RPMI7951 (cell line): ENCODE data around the gene TMTC3. TPM values are rescaled to one million over a fixed set of nuclear protein-coding genes. Genes with fewer than 3 reads are reported as not detected.
"Not testable (repeated sequence)": the region's sequence is repeated elsewhere in the genome, so short reads cannot be mapped to it uniquely, and the experiment has no call there.

Experiments used
- DNase-seq: peaks from one replicate; pipeline ENCODE4 v3.0.0-alpha.2; 2012; ENCODE audit warnings: low read depth
- total RNA-seq: library from RNA; depleted of rRNA; stranded (reverse); fragments of >200 nt; shearing (Covaris generic); gene quantifications from 2 replicates; pipeline ENCODE4 v1.2.3, GENCODE V29; 2014

The TMTC3 gene
- total RNA-seq, 1 experiment from 2014 or later = 40.6 TPM

- no peak for DNase-seq
Measured at GRCh38 chr12:88166179-88166578, 24.1 kb downstream of the TMTC3 start.

GRCh38 chr12:88167384-88167783 is 25.3 kb downstream of the TMTC3 start:
- DNase-seq = no peak

GRCh38 chr12:88172844-88173407 is 30.8 kb downstream of the TMTC3 start:
- no peak for DNase-seq

GRCh38 chr12:88175544-88175943 is 33.4 kb downstream of the TMTC3 start:
- DNase-seq = no peak

- no peak for DNase-seq
Measured at GRCh38 chr12:88179436-88180014, 37.4 kb downstream of the TMTC3 start.

GRCh38 chr12:88181881-88182280 is 39.8 kb downstream of the TMTC3 start:
- no peak for DNase-seq

- DNase-seq = no peak
Measured at GRCh38 chr12:88182416-88182815, 40.3 kb downstream of the TMTC3 start.

- DNase-seq = no peak
Measured at GRCh38 chr12:88184196-88184595, 42.1 kb downstream of the TMTC3 start.

GRCh38 chr12:88185279-88185678 is 43.2 kb downstream of the TMTC3 start:
- no peak for DNase-seq

GRCh38 chr12:88185988-88186387 is 43.9 kb downstream of the TMTC3 start:
- peak; percentile 66 for DNase-seq

- DNase-seq = no peak
Measured at GRCh38 chr12:88187571-88187970, 45.5 kb downstream of the TMTC3 start.

GRCh38 chr12:88188180-88188579 is 46.1 kb downstream of the TMTC3 start:
- no peak for DNase-seq

GRCh38 chr12:88192426-88192825 is 50.3 kb downstream of the TMTC3 start:
- no peak for DNase-seq

GRCh38 chr12:88194868-88195267 is 52.8 kb downstream of the TMTC3 start:
- DNase-seq = no peak

GRCh38 chr12:88200029-88200428 is 57.9 kb downstream of the TMTC3 start:
- DNase-seq = no peak

GRCh38 chr12:88202500-88202899 is 60.4 kb downstream of the TMTC3 start:
- no peak for DNase-seq

- DNase-seq = peak; percentile 20
Measured at GRCh38 chr12:88206601-88207000, 64.5 kb downstream of the TMTC3 start.

- peak; percentile 90 for DNase-seq
Measured at GRCh38 chr12:88207921-88208620, 66.0 kb downstream of the TMTC3 start.

GRCh38 chr12:88208661-88209060 is 66.6 kb downstream of the TMTC3 start:
- no peak for DNase-seq

GRCh38 chr12:88210311-88210710 is 68.2 kb downstream of the TMTC3 start:
- DNase-seq = not testable (repeated sequence)

- no peak for DNase-seq
Measured at GRCh38 chr12:88218293-88218692, 76.2 kb downstream of the TMTC3 start.

- no peak for DNase-seq
Measured at GRCh38 chr12:88219861-88220260, 77.8 kb downstream of the TMTC3 start.

GRCh38 chr12:88223519-88223918 is 81.4 kb downstream of the TMTC3 start:
- no peak for DNase-seq
